Measurements from ENCODE around the gene ZDHHC8. TPM values are rescaled to one million over a fixed set of nuclear protein-coding genes. Genes with fewer than 3 reads are reported as not detected.

ZDHHC8 gene
- total RNA-seq (2022) (39.9 and 45.7 TPM in 2 replicates), Bru-seq, nascent RNA (percentile 45 among the genes with signal in this experiment), BruChase-seq, experiment 1, labeled RNA remaining after a 2-hour chase (percentile 56 among the genes with signal in this experiment), BruChase-seq, experiment 2, labeled RNA remaining after a 6-hour chase (percentile 63 among the genes with signal in this experiment)
- long read RNA-seq, partial matches to known transcripts: 20 of 25 reads
- long read RNA-seq, other reads (novel, unspliced or antisense): 4 of 25 reads

DNA sequence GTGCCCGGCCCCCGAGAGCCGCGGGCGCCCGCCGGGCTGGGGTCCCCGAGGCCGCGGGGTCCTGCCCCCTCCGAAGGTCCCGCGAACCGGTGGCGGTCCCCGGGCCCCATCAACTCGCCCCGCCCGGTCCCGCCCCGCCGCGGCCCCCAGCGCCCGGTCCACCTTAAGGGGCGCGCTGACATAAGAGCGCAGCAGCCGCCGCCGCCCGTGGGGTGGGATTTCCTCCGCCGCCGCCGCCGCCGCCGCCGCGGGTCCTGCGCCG, at the start of gene ZDHHC8:
Gene ZDHHC8, plus strand, starts transcription at position 208 of the 262 bp plus-strand sequence. CDS start 144 bp downstream, outside the sequence.
- H3K4me1 Mint-ChIP-seq (ENCODE audit: low read depth, unreplicated experiment): no peaks in the 10 kb centered on the region
- H3K36me3 Mint-ChIP-seq (ENCODE audit: insufficient read depth, unreplicated experiment): peaks cover 42% of the 10 kb centered on the region
- no peaks in the 10 kb centered on the region for H3K9me3 Mint-ChIP-seq (ENCODE audit: unreplicated experiment)
- Histone ChIP-seq H3K4me1 (no peaks in the 10 kb centered on the region), H3K9me3 (no peaks in the 10 kb centered on the region), H3K4me3 (ENCODE audit: low read depth, low read length) (peak within 1 kb of the TSS; percentile 88), H3K27me3 (replicated peaks; ENCODE audit: control insufficient read depth, insufficient read depth, low read length) (no peaks in the 10 kb centered on the region), H3K36me3 (ENCODE audit: control insufficient read depth, insufficient read depth, low read length) (no peaks in the 10 kb centered on the region; the same call in 1 of the 2 replicates)
- peak within 1 kb of the TSS; percentile 64 for H3K4me3 Mint-ChIP-seq (ENCODE audit: unreplicated experiment)
- TF ChIP-seq CTCF (IDR thresholded peaks at IDR 0.05; ENCODE audit: insufficient read depth in 1 of 2, low read depth in 1 of 2, low read length in 1 of 2, severe bottlenecking in 1 of 2, unreplicated experiment in 1 of 2): no peak
- no peak within 1 kb of the TSS for H3K27ac Mint-ChIP-seq (ENCODE audit: unreplicated experiment)
- BruUV-seq (replicated peaks): no TSS peak
- no peaks in the 10 kb centered on the region for H3K27me3 Mint-ChIP-seq (ENCODE audit: insufficient read depth, unreplicated experiment)
- ChIA-PET CTCF (no interaction called here), POLR2A (no interaction called here)
- intact Hi-C loops (cut with micrococcal nuclease; ENCODE audit: unreplicated experiment): no loop called here
- DNase-seq: no peak

DNA sequence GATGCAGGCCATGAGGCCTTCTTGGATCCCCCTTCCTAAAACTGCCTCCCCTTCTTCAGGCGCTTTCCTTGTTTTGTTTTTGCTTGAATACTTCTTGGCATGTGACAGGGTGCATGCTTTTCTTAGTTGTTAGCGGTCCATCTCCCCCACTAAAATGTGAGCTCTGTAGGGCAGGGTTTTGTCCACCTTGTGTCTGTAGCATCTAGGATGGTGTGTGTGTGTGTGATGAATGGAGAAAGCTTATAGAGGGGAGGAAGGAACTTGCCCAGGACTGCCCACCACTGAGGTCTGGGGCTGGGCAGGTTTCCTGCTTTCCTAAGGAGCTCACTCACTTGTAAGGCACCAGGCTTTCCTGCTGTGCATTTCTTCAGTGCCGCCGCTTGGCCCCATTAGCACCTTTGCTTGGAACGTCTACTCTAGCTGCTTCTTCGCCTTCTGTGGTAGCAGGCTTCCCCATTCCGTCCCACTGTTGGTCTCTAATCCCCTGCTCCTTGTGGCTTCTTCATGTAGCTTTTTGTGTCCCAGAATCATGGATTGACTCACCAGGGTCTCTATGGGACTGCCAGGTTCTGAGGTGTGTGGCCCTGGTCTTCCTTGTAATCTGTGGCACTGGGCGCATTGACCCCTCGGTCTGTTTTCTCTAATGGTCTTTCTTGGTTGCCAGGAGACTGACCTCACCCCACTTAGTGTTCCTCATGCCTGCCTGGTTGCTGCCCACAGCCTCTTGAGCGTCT, 48.3 kb upstream of the ZDHHC8 start:
- POLR2A ChIA-PET: no interaction called here
- no peak for DNase-seq
- Histone ChIP-seq H3K4me3 (ENCODE audit: low read depth, low read length) (no peak overlapping the region), H3K9me3 (no peaks in the 10 kb centered on the region), H3K36me3 (ENCODE audit: control insufficient read depth, insufficient read depth, low read length) (peaks cover 3% of the 10 kb centered on the region), H3K4me1 (peaks cover 23% of the 10 kb centered on the region), H3K27me3 (replicated peaks; ENCODE audit: control insufficient read depth, insufficient read depth, low read length) (no peaks in the 10 kb centered on the region)
- H3K9me3 Mint-ChIP-seq (ENCODE audit: unreplicated experiment): no peaks in the 10 kb centered on the region
- H3K27ac Mint-ChIP-seq (ENCODE audit: unreplicated experiment): peak overlapping the region; percentile 59
- no peak for TF ChIP-seq CTCF (IDR thresholded peaks at IDR 0.05; ENCODE audit: insufficient read depth in 1 of 2, low read depth in 1 of 2, low read length in 1 of 2, severe bottlenecking in 1 of 2, unreplicated experiment in 1 of 2)
- peaks cover 22% of the 10 kb centered on the region for H3K4me1 Mint-ChIP-seq (ENCODE audit: low read depth, unreplicated experiment)
- CTCF ChIA-PET: interaction anchor here (1.0 kb wide), 1 partner anchor 45 kb away, joined by 3 read pairs; no protein-coding TSS in a partner anchor
- no TSS peak for BruUV-seq (replicated peaks)
- peaks cover 66% of the 10 kb centered on the region for H3K36me3 Mint-ChIP-seq (ENCODE audit: insufficient read depth, unreplicated experiment)
- H3K27me3 Mint-ChIP-seq (ENCODE audit: insufficient read depth, unreplicated experiment): no peaks in the 10 kb centered on the region
- intact Hi-C loops (cut with micrococcal nuclease; ENCODE audit: unreplicated experiment): loop anchor here (5.0 kb wide), 1 partner anchor 66 kb away; the partner anchor contains the start of gene ARVCF
- peak overlapping the region; percentile 63 for H3K4me3 Mint-ChIP-seq (ENCODE audit: unreplicated experiment)

DNA sequence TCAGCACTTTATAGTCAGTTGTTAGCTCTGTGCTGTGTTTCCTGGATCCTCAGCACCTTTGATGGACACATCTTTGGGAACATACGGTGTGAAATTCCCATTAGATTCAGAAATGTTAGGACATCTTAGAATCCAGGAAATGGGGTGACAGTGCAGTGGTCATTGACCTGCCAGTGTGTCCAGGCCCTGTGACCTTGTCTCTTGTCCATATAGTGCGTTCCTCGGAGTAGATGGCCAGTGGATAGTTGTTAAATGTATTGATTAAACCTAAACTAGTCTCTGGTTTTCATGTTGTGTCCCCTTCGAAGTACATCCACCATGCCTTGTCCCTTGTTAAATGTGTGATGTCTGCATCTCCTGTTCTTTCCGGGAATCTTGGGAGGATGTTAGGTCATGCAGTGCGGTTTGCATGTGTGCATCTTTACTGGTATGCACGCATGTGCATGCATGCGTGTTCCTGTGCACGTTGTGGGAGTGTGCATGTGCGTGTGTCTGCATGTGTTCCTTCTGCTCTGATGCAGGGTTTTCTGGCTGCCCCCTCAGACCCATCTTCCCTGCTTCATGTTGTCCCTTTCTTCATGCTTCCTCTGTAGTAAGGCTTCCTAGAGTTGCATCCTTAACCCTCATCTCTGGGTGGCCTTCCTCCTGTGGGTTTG, 47.6 kb upstream of the ZDHHC8 start:
- Mint-ChIP-seq H3K9me3 (ENCODE audit: unreplicated experiment) (no peaks in the 10 kb centered on the region), H3K4me3 (ENCODE audit: unreplicated experiment) (peak overlapping the region; percentile 63), H3K4me1 (ENCODE audit: low read depth, unreplicated experiment) (peaks cover 22% of the 10 kb centered on the region), H3K36me3 (ENCODE audit: insufficient read depth, unreplicated experiment) (peaks cover 73% of the 10 kb centered on the region), H3K27ac (ENCODE audit: unreplicated experiment) (peak overlapping the region; percentile 59), H3K27me3 (ENCODE audit: insufficient read depth, unreplicated experiment) (no peaks in the 10 kb centered on the region)
- H3K27me3 ChIP-seq (replicated peaks; ENCODE audit: control insufficient read depth, insufficient read depth, low read length): no peaks in the 10 kb centered on the region
- no peaks in the 10 kb centered on the region for H3K9me3 ChIP-seq
- H3K4me1 ChIP-seq: peaks cover 23% of the 10 kb centered on the region
- H3K4me3 ChIP-seq (ENCODE audit: low read depth, low read length): no peak overlapping the region
- CTCF ChIA-PET: interaction anchor here (1.0 kb wide), 1 partner anchor 46 kb away, joined by 3 read pairs; no protein-coding TSS in a partner anchor
- peaks cover 3% of the 10 kb centered on the region for H3K36me3 ChIP-seq (ENCODE audit: control insufficient read depth, insufficient read depth, low read length)
- no TSS peak for BruUV-seq (replicated peaks)
- DNase-seq: no peak
- TF ChIP-seq CTCF (IDR thresholded peaks at IDR 0.05; ENCODE audit: insufficient read depth in 1 of 2, low read depth in 1 of 2, low read length in 1 of 2, severe bottlenecking in 1 of 2, unreplicated experiment in 1 of 2): no peak
- intact Hi-C loops (cut with micrococcal nuclease; ENCODE audit: unreplicated experiment): loop anchor here (5.0 kb wide), 1 partner anchor 67 kb away; the partner anchor contains the start of gene ARVCF
- POLR2A ChIA-PET: no interaction called here

Data from Caco-2 (cell line).